GM13977 (cell line): ENCODE measurements around the gene C4A.

Experiments
- DNase-seq: peaks from one replicate; pipeline ENCODE4 v3.0.0; 2012; ENCODE audit warnings: low spot score
- CTCF ChIP-seq: IDR thresholded peaks from 2 replicates; pipeline ENCODE4 v1.5.1; 2012; ENCODE audit warnings: mild to moderate bottlenecking, control low read depth; ENCODE audit not compliant: insufficient read depth; ENCODE audit errors: extremely low read depth, missing control alignments
- in situ Hi-C: fragments of 300-500 bp; cut with MboI; formaldehyde crosslinking; loops from one replicate; pipeline ENCODE4 v1.12.0; 2022; ENCODE audit warnings: low sequenced_read_pairs, low pct_unique_long_range_greater_than_20kb, mixed read lengths, inconsistent platforms; ENCODE audit not compliant: unreplicated experiment

The C4A gene

DNA sequence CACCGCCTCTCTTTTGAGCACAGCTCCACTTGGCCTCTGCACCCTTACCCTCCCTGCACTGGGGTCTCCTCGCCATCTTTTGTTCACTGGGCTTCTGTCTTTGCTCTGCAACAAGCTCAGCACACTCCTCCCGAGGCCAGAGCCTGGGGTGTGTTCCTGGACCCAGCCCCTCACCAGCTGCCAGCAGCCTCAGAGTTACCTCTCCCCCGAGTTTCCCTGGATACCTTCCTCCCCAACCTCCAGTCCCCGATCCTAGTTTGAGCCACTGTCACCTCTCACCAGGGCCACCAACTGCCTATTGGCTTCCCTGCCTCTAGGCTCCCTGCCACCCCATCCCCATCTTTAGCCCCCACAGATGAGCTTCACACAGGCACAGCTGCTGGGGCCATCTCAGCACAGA, 68.7 kb downstream of the C4A start:
- in situ Hi-C loops: no loop called here
- no peak for DNase-seq
- TF ChIP-seq CTCF: no peak
